SH-SY5Y (cell line): ENCODE measurements around the gene RARRES1.

ENCODE experiments used
- GATA2 ChIP-seq: IDR thresholded peaks from 2 replicates; pipeline ENCODE4 v1.6.1; 2011; ENCODE audit warnings: mild to moderate bottlenecking, low read depth, low read length
- GATA3 ChIP-seq: IDR thresholded peaks from 2 replicates; pipeline ENCODE4 v1.6.1; 2011; ENCODE audit warnings: low read depth, mild to moderate bottlenecking, low read length, moderate library complexity

GRCh38 chr3:158770741-158771350, 38.6 kb upstream of the RARRES1 start:
- TF ChIP-seq GATA2 (no peak), GATA3 (no peak)
